NB4 (cell line): ENCODE measurements around the gene CDHR5.

Experiments
- CTCF ChIP-seq: IDR thresholded peaks from one replicate; pipeline ENCODE4 v1.5.1; 2012; ENCODE audit warnings: low read depth, low read length
- POLR2A ChIP-seq: IDR thresholded peaks from 2 replicates; pipeline ENCODE4 v1.6.1; 2011; ENCODE audit warnings: mild to moderate bottlenecking; ENCODE audit not compliant: insufficient read length; ENCODE audit errors: extremely low read depth

GRCh38 chr11:571802-572185 lies 53.0 kb downstream of the CDHR5 start:
- no peak for TF ChIP-seq CTCF
- TF ChIP-seq POLR2A: no peak
